Measurements from ENCODE around the gene ADAP1.

The ADAP1 gene

GRCh38 chr7:879706-880105, 74.8 kb downstream of the ADAP1 start:
- DNase-seq (ENCODE audit: low read depth): no peak
- in situ Hi-C loops (cut with HindIII; ENCODE audit: low sequenced_read_pairs): no loop called here
- no peak overlapping the region for H3K4me3 ChIP-seq (ENCODE audit: low read depth, low read length)
- no peak for TF ChIP-seq CTCF (IDR thresholded peaks at IDR 0.05; ENCODE audit: low read depth, low read length, missing control alignments)

GRCh38 chr7:879093-879492, 75.4 kb downstream of the ADAP1 start:
- TF ChIP-seq CTCF (IDR thresholded peaks at IDR 0.05; ENCODE audit: low read depth, low read length, missing control alignments): no peak
- in situ Hi-C loops (cut with HindIII; ENCODE audit: low sequenced_read_pairs): no loop called here
- no peak overlapping the region for H3K4me3 ChIP-seq (ENCODE audit: low read depth, low read length)
- DNase-seq (ENCODE audit: low read depth): no peak

GRCh38 chr7:877312-878232, 76.9 kb downstream of the ADAP1 start:
- peak overlapping the region; percentile 84 for H3K4me3 ChIP-seq (ENCODE audit: low read depth, low read length)
- in situ Hi-C loops (cut with HindIII; ENCODE audit: low sequenced_read_pairs): no loop called here
- no peak for TF ChIP-seq CTCF (IDR thresholded peaks at IDR 0.05; ENCODE audit: low read depth, low read length, missing control alignments)
- no peak for DNase-seq (ENCODE audit: low read depth)

- in situ Hi-C loops (cut with HindIII; ENCODE audit: low sequenced_read_pairs): no loop called here
- H3K4me3 ChIP-seq (ENCODE audit: low read depth, low read length): peak overlapping the region; percentile 84
- DNase-seq (ENCODE audit: low read depth): no peak
- no peak for TF ChIP-seq CTCF (IDR thresholded peaks at IDR 0.05; ENCODE audit: low read depth, low read length, missing control alignments)
Measured at GRCh38 chr7:876972-877311, 77.5 kb downstream of the ADAP1 start.

DNA sequence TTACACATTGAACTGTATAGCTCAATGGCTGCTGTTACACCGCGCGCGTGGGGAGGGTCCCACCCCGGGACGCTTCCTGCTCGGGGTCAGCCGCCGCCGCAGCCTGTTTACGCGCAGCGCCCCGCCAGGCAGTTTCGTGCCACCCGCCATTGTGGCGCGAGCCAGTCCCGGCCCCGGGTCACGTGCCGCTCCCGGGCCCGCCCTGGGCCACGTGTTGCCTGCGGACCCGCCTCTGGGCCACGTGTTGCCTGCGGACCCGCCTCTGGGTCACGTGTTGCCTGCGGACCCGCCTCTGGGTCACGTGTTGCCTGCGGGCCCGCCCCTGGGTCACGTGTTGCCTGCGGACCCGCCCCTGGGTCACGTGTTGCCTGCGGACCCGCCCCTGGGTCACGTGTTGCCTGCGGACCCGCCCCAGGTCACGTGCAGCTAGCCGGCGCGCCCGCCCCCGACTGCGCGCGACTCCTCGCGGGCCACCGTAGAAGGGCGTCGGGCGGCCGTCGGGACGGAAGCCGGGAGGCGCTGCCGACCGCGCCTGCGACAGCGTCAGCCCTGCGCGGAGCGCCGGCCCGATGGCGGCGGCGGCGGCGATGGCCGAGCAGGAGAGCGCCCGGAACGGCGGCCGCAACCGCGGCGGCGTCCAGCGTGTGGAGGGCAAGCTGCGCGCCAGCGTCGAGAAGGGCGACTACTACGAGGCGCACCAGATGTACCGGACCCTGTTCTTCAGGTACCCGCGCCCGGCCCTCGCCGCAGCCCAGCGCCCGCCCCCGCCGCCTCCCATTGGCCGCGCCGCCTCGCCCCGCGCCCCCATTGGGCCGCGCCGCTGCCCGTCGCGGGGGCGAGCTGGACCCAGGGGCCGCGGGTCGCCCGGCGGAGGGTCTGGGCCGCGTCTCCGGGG, 78.2 kb downstream of the ADAP1 start, which contains the start of gene GET4:
GET4 (plus strand) TSS at position 478 of the 895 bp plus-strand sequence; CDS start at position 570, 92 bp downstream.
- in situ Hi-C loops (cut with HindIII; ENCODE audit: low sequenced_read_pairs): no loop called here

More for the DNA sequence above, 78.2 kb downstream of the ADAP1 start, which contains the start of gene GET4:
- peak within 1 kb of the TSS; percentile 84 for H3K4me3 ChIP-seq (ENCODE audit: low read depth, low read length)
- DNase-seq (ENCODE audit: low read depth): peak; percentile 78
- TF ChIP-seq CTCF (IDR thresholded peaks at IDR 0.05; ENCODE audit: low read depth, low read length, missing control alignments): no peak

All from astrocyte of the cerebellum (primary cell).